UCSD-AML1 (cell line): ENCODE measurements around the gene EIF4E3.
A peak's percentile ranks its signal among the peaks of the same experiment; 100 is the strongest.

Source experiments
- DNase-seq: peaks from one replicate; lab custom pipeline; 2025; ENCODE audit not compliant: unreplicated experiment; lab: John Stamatoyannopoulos, UW

EIF4E3 gene

GRCh38 chr3:71725271-71725991 is at the start of gene EIF4E3:
Gene EIF4E3 (minus strand): TSS chr3:71725402. CDS start chr3:71725367, 35 bp downstream.
- no peak for DNase-seq

- no peak for DNase-seq
Measured at GRCh38 chr3:71771884-71772283, 46.7 kb upstream of the EIF4E3 start.

- no peak for DNase-seq
Measured at GRCh38 chr3:71771126-71771525, 45.9 kb upstream of the EIF4E3 start.

GRCh38 chr3:71763426-71763825 is 38.2 kb upstream of the EIF4E3 start:
- no peak for DNase-seq

GRCh38 chr3:71760140-71760539 is 34.9 kb upstream of the EIF4E3 start:
- DNase-seq: no peak

- DNase-seq: no peak
Measured at GRCh38 chr3:71759401-71759800, 34.2 kb upstream of the EIF4E3 start.

- DNase-seq: no peak
Measured at GRCh38 chr3:71758091-71758490, 32.9 kb upstream of the EIF4E3 start.

- no peak for DNase-seq
Measured at GRCh38 chr3:71754610-71755253, 29.5 kb upstream of the EIF4E3 start.

GRCh38 chr3:71753701-71754609 is 28.8 kb upstream of the EIF4E3 start, which contains the start of gene GPR27:
Gene GPR27 (plus strand): TSS chr3:71753855. CDS start chr3:71754050, 195 bp downstream.
- peak; percentile 25 for DNase-seq

- DNase-seq: no peak
Measured at GRCh38 chr3:71752831-71753700, 27.9 kb upstream of the EIF4E3 start.

- no peak for DNase-seq
Measured at GRCh38 chr3:71751602-71752001, 26.4 kb upstream of the EIF4E3 start.

GRCh38 chr3:71744738-71745137 is 19.5 kb upstream of the EIF4E3 start:
- no peak for DNase-seq

- no peak for DNase-seq
Measured at GRCh38 chr3:71742621-71743020, 17.4 kb upstream of the EIF4E3 start.

- no peak for DNase-seq
Measured at GRCh38 chr3:71734881-71735280, 9.7 kb upstream of the EIF4E3 start.

- no peak for DNase-seq
Measured at GRCh38 chr3:71733319-71733718, 8.1 kb upstream of the EIF4E3 start.

GRCh38 chr3:71732637-71733036 is 7.4 kb upstream of the EIF4E3 start:
- no peak for DNase-seq

GRCh38 chr3:71728632-71729342 is 3.6 kb upstream of the EIF4E3 start:
- DNase-seq: no peak

- DNase-seq: no peak
Measured at GRCh38 chr3:71726146-71726545, 944 bp upstream of the EIF4E3 start.

- no peak for DNase-seq
Measured at GRCh38 chr3:71724584-71725270, 475 bp downstream of the EIF4E3 start.

- DNase-seq: no peak
Measured at GRCh38 chr3:71724171-71724453, 1.1 kb downstream of the EIF4E3 start.
